ENCODE measurements around the gene TRPM4.
"Not testable (repeated sequence)": the region's sequence is repeated elsewhere in the genome, so short reads cannot be mapped to it uniquely, and the experiment has no call there.

The TRPM4 gene

DNA sequence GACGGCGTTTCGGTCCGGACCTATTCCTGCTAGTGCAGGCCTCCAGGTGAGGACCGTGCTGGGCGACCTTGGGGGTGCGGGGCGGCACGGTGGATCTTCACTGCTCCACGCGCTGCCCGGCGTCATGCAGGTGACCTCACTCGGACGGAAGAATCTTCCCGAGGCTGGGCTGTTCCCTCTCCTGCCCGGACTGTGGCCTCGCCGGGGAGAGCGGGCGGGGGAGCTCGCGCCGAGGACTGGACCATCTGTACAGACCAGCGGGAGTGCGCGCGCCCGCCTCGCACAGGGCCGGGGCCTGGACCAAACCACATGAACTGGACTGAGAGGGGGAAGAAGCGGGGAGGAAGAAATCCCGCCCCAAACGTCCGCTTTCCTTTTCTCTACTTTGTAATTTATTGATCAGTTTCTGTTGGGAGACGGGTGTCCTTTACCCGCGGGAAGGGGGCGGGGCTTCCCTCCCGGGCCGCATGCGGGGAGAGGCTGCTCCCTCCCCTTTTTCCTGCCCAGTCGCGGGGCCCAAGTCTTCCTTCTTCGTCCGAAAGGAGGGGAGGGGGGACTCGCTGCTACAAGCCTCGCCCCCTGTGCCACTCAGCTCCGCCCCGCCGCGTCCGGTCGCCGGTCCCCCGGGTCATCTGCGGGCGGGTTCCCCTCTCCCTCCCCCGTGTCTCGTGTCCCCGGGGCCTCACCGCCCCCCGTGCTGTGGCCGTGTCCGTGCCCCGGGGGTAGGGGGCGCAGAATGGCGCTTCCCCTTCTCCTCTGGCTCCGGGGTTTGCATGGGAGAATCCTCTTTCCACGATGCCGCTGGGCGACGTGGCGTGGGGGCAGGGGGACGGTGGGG is 7.3 kb upstream of the TRPM4 start:
- DNase-seq (ENCODE audit: low read depth in 1 of 2, low spot score in 1 of 2) = no peak

GRCh38 chr19:49150944-49151243 is 6.7 kb upstream of the TRPM4 start:
- no peak for DNase-seq (ENCODE audit: low read depth in 1 of 2, low spot score in 1 of 2)

- DNase-seq (ENCODE audit: low read depth in 1 of 2, low spot score in 1 of 2) = no peak
Measured at GRCh38 chr19:49151267-49152118, 6.1 kb upstream of the TRPM4 start.

GRCh38 chr19:49152119-49152550 is 5.5 kb upstream of the TRPM4 start:
- no peak for DNase-seq (ENCODE audit: low read depth in 1 of 2, low spot score in 1 of 2)

- no peak for DNase-seq (ENCODE audit: low read depth in 1 of 2, low spot score in 1 of 2)
Measured at GRCh38 chr19:49153167-49153809, 4.3 kb upstream of the TRPM4 start.

- DNase-seq (ENCODE audit: low read depth in 1 of 2, low spot score in 1 of 2) = no peak
Measured at GRCh38 chr19:49154279-49154678, 3.3 kb upstream of the TRPM4 start.

DNA sequence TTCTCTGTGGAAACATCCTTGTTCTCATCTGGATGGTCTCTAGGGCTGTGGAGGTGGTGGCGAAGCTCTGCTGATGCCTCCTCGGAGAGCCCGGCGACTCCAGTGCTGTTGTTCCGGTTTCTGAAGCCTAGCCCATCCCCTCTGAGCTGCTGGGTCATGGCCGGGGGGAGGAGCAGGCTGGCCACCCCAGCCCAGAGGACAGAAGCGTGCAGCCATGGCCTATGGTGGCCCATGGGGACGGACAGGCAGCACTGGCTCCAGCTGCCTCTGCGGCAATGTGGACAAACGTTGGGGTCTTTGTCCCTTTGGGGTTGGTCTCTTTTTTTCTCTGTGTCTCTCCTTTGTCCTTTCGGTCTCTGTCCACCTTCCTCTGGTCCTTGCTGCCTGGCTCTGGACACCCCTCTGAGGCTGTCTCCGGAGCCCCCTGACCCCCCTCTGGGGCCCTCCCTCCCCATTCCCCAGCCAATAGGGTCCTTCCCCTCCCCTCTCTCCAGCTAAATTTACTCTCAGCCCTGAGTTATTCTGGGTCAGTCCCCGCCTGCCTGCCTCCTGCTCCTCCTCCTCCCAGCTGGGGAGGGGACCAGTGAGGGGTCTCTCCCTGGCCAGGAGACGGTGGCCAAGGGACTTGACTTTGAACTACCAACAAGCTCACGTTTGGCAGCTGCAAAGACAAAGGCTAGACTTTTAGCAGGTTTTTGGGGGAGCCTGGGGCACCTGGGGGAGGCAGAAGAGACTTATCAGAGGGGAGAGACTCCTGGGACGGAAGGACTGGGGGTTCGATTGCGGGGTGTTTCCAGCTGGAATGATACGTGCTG is 2.4 kb upstream of the TRPM4 start, which contains the start of gene HRC:
Gene HRC (minus strand): TSS at position 392 of the 815 bp plus-strand sequence. CDS start 159 bp downstream, at position 233.
- DNase-seq (ENCODE audit: low read depth in 1 of 2, low spot score in 1 of 2) = no peak

DNA sequence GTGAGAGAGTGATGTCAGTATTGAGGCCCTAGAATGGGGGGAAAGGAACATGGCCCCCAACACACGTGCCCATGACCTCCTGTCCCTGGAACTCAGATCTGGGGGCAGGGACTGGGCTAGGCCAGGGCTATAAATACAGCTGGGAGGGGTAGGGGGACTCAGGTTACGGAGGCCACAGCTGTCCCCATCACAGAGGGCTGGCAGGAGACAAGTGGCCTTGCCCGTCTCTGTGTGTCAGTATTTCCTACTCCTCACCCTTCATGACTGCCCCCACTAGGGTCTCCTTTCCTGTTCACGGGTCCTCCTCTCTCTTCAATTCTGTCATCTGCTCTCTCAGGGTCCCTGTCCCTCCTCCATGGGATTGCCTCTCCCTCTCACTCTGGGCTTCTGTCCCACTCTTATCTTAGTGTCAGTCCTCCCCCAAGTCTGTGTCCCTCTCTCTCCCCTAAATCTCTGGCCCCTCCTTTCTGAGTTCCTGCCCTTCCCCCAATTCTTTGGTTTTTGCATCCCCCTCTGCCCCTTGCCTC is 1.7 kb upstream of the TRPM4 start:
- DNase-seq (ENCODE audit: low read depth in 1 of 2, low spot score in 1 of 2) = no peak

- no peak for DNase-seq (ENCODE audit: low read depth in 1 of 2, low spot score in 1 of 2)
Measured at GRCh38 chr19:49160450-49161189, 3.0 kb downstream of the TRPM4 start.

- DNase-seq (ENCODE audit: low read depth in 1 of 2, low spot score in 1 of 2) = no peak
Measured at GRCh38 chr19:49161987-49162386, 4.4 kb downstream of the TRPM4 start.

DNA sequence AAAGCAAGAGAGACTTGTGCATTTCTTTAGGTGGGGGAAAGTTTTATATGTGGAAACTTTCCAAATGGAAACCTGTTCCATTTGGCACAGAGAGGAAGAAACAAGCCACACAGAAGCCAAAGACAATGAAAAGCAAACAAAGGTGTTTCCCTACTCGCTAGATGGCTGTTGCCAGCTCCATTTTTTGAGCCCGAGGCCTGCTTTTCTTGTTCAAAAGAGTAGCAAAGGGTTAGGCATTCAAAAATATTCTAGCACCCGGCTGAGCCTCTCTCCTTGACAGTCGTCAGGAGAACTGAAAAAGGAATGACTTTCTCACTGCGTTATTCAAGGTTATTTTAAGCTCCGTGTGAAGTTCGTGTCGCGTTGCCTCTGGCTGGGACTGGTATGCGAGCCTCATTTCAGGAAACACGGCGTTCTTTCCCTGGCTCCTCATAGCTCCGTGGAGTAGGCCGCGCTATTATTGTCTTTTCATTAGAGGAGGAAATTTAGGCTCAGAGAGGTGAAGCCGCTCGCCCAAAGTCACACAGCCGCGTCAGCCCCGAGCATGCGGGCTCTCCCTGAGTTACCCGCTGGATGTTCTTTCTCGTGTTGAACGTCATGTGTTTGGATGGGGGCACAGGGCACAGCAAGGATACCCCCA is 7.6 kb downstream of the TRPM4 start:
- DNase-seq (ENCODE audit: low read depth in 1 of 2, low spot score in 1 of 2) = no peak

DNA sequence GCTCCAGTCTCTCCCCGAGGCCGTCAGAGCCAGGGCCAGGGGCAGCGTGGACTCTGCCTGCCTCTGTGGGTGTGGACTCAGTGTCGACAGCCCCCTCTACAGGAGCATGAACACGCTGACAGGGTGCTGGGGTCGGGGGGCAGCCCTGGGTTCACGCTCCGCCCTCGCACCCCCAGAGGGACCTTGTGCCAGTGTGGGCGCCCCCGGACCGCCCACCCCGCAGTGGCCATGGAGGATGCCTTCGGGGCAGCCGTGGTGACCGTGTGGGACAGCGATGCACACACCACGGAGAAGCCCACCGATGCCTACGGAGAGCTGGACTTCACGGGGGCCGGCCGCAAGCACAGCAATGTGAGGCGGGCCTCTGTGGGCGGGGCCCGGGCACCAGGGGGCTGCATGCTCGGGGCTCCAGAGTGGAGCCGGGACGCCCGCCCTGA is 8.3 kb downstream of the TRPM4 start:
- no peak for DNase-seq (ENCODE audit: low read depth in 1 of 2, low spot score in 1 of 2)

DNA sequence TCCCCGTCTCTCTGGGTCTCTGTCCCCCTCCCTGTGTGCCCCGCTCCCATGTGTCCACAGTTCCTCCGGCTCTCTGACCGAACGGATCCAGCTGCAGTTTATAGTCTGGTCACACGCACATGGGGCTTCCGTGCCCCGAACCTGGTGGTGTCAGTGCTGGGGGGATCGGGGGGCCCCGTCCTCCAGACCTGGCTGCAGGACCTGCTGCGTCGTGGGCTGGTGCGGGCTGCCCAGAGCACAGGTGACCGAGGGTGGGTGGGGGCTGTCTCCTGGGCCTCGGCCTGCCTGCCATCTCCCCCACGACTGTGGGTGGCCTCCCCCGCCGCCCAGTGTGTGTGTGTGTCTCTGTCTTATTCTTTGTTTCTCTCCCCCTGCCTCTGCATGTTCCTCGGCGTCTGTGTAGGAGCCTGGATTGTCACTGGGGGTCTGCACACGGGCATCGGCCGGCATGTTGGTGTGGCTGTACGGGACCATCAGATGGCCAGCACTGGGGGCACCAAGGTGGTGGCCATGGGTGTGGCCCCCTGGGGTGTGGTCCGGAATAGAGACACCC is 10.3 kb downstream of the TRPM4 start:
- DNase-seq (ENCODE audit: low read depth in 1 of 2, low spot score in 1 of 2) = no peak

DNA sequence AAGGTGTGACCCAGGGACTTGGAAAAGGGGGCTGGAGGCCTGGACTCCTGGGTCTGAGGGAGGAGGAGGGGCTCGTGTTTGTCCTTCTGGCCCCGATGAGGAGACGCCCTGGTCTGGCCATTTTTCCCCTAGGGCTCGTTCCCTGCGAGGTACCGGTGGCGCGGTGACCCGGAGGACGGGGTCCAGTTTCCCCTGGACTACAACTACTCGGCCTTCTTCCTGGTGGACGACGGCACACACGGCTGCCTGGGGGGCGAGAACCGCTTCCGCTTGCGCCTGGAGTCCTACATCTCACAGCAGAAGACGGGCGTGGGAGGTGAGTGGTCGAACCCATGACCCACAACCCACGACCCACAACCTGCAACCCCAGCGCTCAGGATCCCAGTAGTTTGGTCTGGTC is 10.8 kb downstream of the TRPM4 start:
- no peak for DNase-seq (ENCODE audit: low read depth in 1 of 2, low spot score in 1 of 2)

- DNase-seq (ENCODE audit: low read depth in 1 of 2, low spot score in 1 of 2) = no peak
Measured at GRCh38 chr19:49173198-49173597, 15.6 kb downstream of the TRPM4 start.

DNA sequence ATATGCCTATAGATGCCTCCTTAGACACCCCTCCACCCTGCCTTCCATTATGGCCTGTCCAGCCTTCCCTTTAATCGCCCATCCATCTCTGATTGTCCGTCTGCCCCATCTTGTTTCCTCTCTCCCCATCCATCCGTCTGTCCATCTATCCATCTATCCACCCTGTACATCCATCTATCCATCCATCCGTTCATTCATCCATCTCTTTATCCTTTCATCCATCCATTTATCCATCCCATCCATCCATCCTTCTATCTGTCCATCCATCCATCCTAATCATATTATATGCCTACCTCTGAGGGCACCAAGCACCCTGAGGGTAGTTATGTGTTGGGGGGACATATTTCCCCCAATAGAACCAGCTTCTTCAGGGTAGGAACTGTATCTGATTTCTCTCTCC is 23.1 kb downstream of the TRPM4 start:
- no peak for DNase-seq (ENCODE audit: low read depth in 1 of 2, low spot score in 1 of 2)

GRCh38 chr19:49182010-49182847 is 24.6 kb downstream of the TRPM4 start:
- DNase-seq (ENCODE audit: low read depth in 1 of 2, low spot score in 1 of 2) = not testable (repeated sequence)

DNA sequence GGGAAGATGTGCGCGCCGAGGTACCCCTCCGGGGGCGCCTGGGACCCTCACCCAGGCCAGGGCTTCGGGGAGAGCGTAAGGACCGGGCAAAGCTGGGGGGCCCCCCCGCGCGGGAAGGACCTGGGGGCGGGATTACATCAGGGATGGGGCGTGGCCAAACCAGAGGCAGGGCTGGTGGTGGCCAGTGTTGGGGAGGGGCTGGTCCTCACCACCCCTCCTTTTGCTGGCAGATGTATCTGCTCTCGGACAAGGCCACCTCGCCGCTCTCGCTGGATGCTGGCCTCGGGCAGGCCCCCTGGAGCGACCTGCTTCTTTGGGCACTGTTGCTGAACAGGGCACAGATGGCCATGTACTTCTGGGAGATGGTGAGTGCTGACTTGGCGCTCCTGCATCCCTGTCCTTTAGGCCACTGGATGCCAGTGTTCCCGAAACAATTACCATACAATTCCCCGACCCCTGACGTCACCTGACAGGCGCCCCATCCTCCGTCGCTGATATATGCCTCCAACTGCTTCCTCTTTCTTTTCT is 25.3 kb downstream of the TRPM4 start:
- no peak for DNase-seq (ENCODE audit: low read depth in 1 of 2, low spot score in 1 of 2)
